Neuronal stem cell (in vitro differentiated cells): Measurements from ENCODE around the gene KIFC3.

Source experiments
- DNase-seq: peaks from one replicate; pipeline ENCODE4 v3.0.0-alpha.2; 2013; ENCODE audit warnings: low spot score
- H2AFZ ChIP-seq: one replicate; pipeline ENCODE4 v1.6.1; 2013; ENCODE audit warnings: mild to moderate bottlenecking, low read length, inconsistent platforms
- H2AK5ac ChIP-seq: 2 replicates; pipeline ENCODE4 v1.6.1; 2013; ENCODE audit warnings: low read depth, mild to moderate bottlenecking, inconsistent platforms, low read length, moderate library complexity, mixed read lengths
- H2BK120ac ChIP-seq: 2 replicates; pipeline ENCODE4 v1.6.1; 2013; ENCODE audit warnings: low read depth, mild to moderate bottlenecking, inconsistent platforms, low read length, moderate library complexity, mixed read lengths
- H2BK12ac ChIP-seq: one replicate; pipeline ENCODE4 v1.6.1; 2013; ENCODE audit warnings: low read length, inconsistent platforms
- H2BK15ac ChIP-seq: 2 replicates; pipeline ENCODE4 v1.6.1; 2013; ENCODE audit warnings: mild to moderate bottlenecking, low read length, inconsistent platforms, mixed read lengths
- H2BK5ac ChIP-seq: one replicate; pipeline ENCODE4 v1.6.1; 2013; ENCODE audit warnings: inconsistent platforms, mild to moderate bottlenecking, low read length, moderate library complexity
- H3K14ac ChIP-seq: one replicate; pipeline ENCODE4 v1.6.1; 2013; ENCODE audit warnings: low read length, inconsistent platforms
- H3K18ac ChIP-seq: 2 replicates; pipeline ENCODE4 v1.6.1; 2013; ENCODE audit warnings: low read length, inconsistent platforms
- H3K23ac ChIP-seq: 2 replicates; pipeline ENCODE4 v1.6.1; 2013; ENCODE audit warnings: low read depth, mild to moderate bottlenecking, mixed read lengths, low read length, inconsistent platforms; ENCODE audit not compliant: poor library complexity
- H3K27ac ChIP-seq: replicated peaks from 3 replicates; pipeline ENCODE4 v1.5.1; 2013; ENCODE audit warnings: low read length, inconsistent platforms
- H3K27me3 ChIP-seq, 3 experiments: 2 replicates each; pipeline ENCODE4 v1.6.1; 2013; ENCODE audit warnings: low read length in 3 of 3, mild to moderate bottlenecking in 2 of 3, inconsistent platforms in 1 of 3, low read depth in 1 of 3, mixed read lengths in 1 of 3, moderate library complexity in 1 of 3; ENCODE audit not compliant: control insufficient read depth in 3 of 3, insufficient read depth in 3 of 3
- H3K36me3 ChIP-seq, 2 donors: replicated peaks in 1 of 2; 2 replicates each; pipeline ENCODE4 v1.6.1; 2013; ENCODE audit warnings: low read length in 2 of 2; ENCODE audit not compliant: control insufficient read depth in 2 of 2, insufficient read depth in 2 of 2
- H3K4ac ChIP-seq: 2 replicates; pipeline ENCODE4 v1.6.1; 2013; ENCODE audit warnings: inconsistent platforms, mild to moderate bottlenecking, low read length, moderate library complexity
- H3K4me1 ChIP-seq, 2 donors: 1 replicate in 1 of 2; 2 replicates in 1 of 2; pipeline ENCODE4 v1.6.1; 2013; ENCODE audit warnings: low read length in 2 of 2, low read depth in 1 of 2; ENCODE audit not compliant: control insufficient read depth in 2 of 2, insufficient read depth in 1 of 2
- H3K4me2 ChIP-seq: one replicate; pipeline ENCODE4 v1.6.1; 2013; ENCODE audit warnings: mild to moderate bottlenecking, low read length, inconsistent platforms; ENCODE audit not compliant: insufficient read depth, poor library complexity, severe bottlenecking
- H3K4me3 ChIP-seq, 2 donors: 2 replicates each; pipeline ENCODE4 v1.5.1; 2013; ENCODE audit warnings: low read length in 2 of 2, mild to moderate bottlenecking in 2 of 2, inconsistent platforms in 1 of 2, moderate library complexity in 1 of 2
- H3K79me1 ChIP-seq: one replicate; pipeline ENCODE4 v1.6.1; 2013; ENCODE audit warnings: low read depth, mild to moderate bottlenecking, inconsistent platforms, low read length, moderate library complexity
- H3K9ac ChIP-seq: one replicate; pipeline ENCODE4 v1.6.1; 2013; ENCODE audit warnings: mild to moderate bottlenecking, low read depth, low read length, inconsistent platforms; ENCODE audit not compliant: poor library complexity
- H3K9me3 ChIP-seq, 2 donors: replicated peaks in 1 of 2; 2 replicates each; pipeline versions ENCODE3 to v1.6.1; 2013; ENCODE audit warnings: low read length in 2 of 2, mild to moderate bottlenecking in 2 of 2, inconsistent platforms in 1 of 2, low read depth in 1 of 2, mixed read lengths in 1 of 2, moderate library complexity in 1 of 2; ENCODE audit not compliant: control insufficient read depth in 2 of 2, insufficient read depth in 1 of 2
- H4K8ac ChIP-seq: one replicate; pipeline ENCODE4 v1.6.1; 2013; ENCODE audit warnings: low read depth, mild to moderate bottlenecking, inconsistent platforms, low read length, moderate library complexity
- H4K91ac ChIP-seq: one replicate; pipeline ENCODE4 v1.6.1; 2013; ENCODE audit warnings: low read length, low read depth, mild to moderate bottlenecking, inconsistent platforms; ENCODE audit not compliant: poor library complexity
- WGBS, 2 donors: extraction: QIAGEN DNeasy Blood & Tissue Kit; methylation state at CpG; one replicate each; pipeline ENCODE4 v1.1.7; 2013; ENCODE audit warnings: missing lambda C conversion rate in 2 of 2, mixed read lengths in 1 of 2; ENCODE audit not compliant: insufficient read length in 2 of 2, insufficient replicate concordance in 1 of 2; ENCODE audit errors: extremely low coverage in 2 of 2; 5-methylcytosine and 5-hydroxymethylcytosine counted together

Gene KIFC3

DNA sequence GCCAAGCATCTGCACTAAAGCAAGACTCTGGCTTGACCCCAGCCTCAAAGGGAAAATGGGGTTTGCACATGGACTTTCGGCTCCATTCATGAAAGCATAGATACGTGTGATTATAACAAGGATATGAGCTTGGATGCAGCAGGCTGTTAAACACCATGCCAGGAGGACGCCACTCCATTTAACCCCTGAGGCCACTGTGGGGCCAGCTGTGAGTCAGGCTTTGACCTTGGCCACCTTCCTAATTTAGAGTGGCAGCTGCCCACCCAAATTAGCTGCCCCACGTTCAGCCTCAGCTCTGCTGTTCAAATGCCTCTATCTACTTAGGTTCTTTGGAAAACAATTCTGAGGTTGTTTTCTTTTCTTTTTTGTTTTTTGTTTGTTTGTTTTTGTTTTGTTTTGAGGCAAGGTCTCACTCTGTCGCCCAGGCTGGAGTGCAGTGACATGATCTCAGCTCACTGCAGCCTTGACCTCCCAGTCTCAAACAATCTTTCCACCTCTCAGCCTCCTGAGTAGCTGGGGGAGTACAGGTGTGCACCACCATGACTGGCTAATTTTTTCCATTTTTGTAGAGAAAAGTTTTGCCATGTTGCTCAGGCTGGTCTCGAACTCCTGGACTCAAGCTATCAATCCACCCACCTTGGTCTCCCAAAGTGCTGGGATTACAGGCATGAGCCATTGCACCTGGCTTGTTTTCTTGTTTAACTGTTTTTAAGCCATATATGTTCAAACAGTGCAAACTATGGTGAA lies 23.2 kb upstream of the KIFC3 start:
- Histone ChIP-seq H2BK15ac (no peak overlapping the region), H3K4me2 (no peak overlapping the region), H3K4me3 (no peak overlapping the region), H4K8ac (no peak overlapping the region), H4K91ac (no peak overlapping the region), H2BK12ac (no peak overlapping the region), H2AK5ac (no peak overlapping the region), H3K18ac (no peak overlapping the region), H2AFZ (no peak overlapping the region), H3K23ac (no peak overlapping the region), H3K27me3 (peaks cover 0 to 23% (median 0%) of the 10 kb centered on the region in 3 experiments), H3K14ac (no peak overlapping the region), H3K4ac (no peak overlapping the region), H2BK120ac (no peak overlapping the region), H3K4me1 (peaks cover 0 to 2% of the 10 kb centered on the region in 2 donors), H3K36me3 (no peaks in the 10 kb centered on the region), H3K9me3 (peaks cover 0 to 2% of the 10 kb centered on the region in 2 donors), H3K9ac (no peak overlapping the region), H2BK5ac (no peak overlapping the region), H3K79me1 (no peaks in the 10 kb centered on the region), H3K27ac (no peak overlapping the region)
- no CpG with 5 or more reads among the region's 6 CpGs for WGBS, 2 donors
- DNase-seq: no peak

DNA sequence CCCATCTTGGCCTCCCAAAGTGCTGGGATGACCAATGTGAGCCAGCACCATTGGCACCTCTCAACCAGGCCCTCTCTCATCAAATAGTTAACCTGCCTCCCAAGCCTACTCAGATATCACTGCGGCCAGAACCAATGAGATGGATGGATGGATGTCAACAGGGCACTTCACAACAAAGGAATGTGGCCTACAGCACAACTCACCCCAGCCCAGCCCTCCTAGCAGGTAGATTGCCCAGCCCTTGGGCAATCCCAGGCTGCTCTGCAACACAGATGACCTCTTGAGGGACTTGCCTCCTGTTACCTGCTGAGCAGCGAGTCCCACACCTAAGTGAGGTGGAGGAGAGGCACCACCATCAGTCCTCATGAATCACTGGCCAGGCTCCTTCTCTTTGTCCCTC lies 22.6 kb upstream of the KIFC3 start:
- DNase-seq: no peak

DNA sequence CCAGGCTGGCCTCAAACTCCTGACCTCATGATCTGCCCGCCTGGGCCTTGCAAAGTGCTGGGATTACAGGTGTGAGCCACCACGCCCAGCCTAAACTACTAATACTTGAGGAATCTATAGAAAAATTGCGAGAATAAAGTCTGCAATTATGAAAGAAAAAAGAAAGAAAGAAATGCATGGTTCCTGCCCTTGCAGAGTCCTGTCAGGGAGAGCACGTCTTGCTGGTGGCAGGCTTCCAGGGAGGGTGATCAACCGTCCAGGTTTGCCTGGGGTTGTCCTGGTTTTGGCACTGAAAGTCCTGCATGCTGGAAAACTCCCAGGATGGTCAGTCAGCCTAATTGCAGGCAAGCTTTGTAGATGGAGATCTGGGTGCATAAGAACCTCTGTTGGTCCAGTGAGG lies 21.5 kb upstream of the KIFC3 start:
- H3K4ac ChIP-seq: no peak overlapping the region
- no peak overlapping the region for H2BK5ac ChIP-seq
- H3K14ac ChIP-seq: no peak overlapping the region
- H3K4me3 ChIP-seq: no peak overlapping the region
- H3K36me3 ChIP-seq: no peaks in the 10 kb centered on the region
- no peak overlapping the region for H3K27ac ChIP-seq
- H3K27me3 ChIP-seq: peaks cover 0 to 23% (median 0%) of the 10 kb centered on the region in 3 experiments
- peaks cover 0 to 2% of the 10 kb centered on the region in 2 donors for H3K4me1 ChIP-seq
- no peaks in the 10 kb centered on the region for H3K79me1 ChIP-seq
- no CpG with 5 or more reads among the region's 5 CpGs for WGBS, 2 donors
- no peak overlapping the region for H2BK15ac ChIP-seq
- DNase-seq: no peak
- H2BK120ac ChIP-seq: no peak overlapping the region
- no peak overlapping the region for H2AK5ac ChIP-seq
- H2AFZ ChIP-seq: no peak overlapping the region
- no peak overlapping the region for H2BK12ac ChIP-seq
- H3K9me3 ChIP-seq: peaks cover 0 to 2% of the 10 kb centered on the region in 2 donors
- no peak overlapping the region for H4K91ac ChIP-seq
- H4K8ac ChIP-seq: no peak overlapping the region
- no peak overlapping the region for H3K4me2 ChIP-seq
- peak overlapping the region; percentile 46 for H3K18ac ChIP-seq
- H3K9ac ChIP-seq: no peak overlapping the region
- no peak overlapping the region for H3K23ac ChIP-seq

More for the DNA sequence above, 22.6 kb upstream of the KIFC3 start:
- no peak overlapping the region for H3K27ac ChIP-seq
- peaks cover 0 to 2% of the 10 kb centered on the region in 2 donors for H3K4me1 ChIP-seq
- H3K4me2 ChIP-seq: no peak overlapping the region
- H4K91ac ChIP-seq: no peak overlapping the region
- no peak overlapping the region for H4K8ac ChIP-seq
- H3K79me1 ChIP-seq: no peaks in the 10 kb centered on the region
- H2BK15ac ChIP-seq: no peak overlapping the region
- H3K4ac ChIP-seq: no peak overlapping the region
- no peaks in the 10 kb centered on the region for H3K36me3 ChIP-seq
- H2BK120ac ChIP-seq: no peak overlapping the region
- no peak overlapping the region for H3K23ac ChIP-seq
- H3K27me3 ChIP-seq: peaks cover 0 to 23% (median 0%) of the 10 kb centered on the region in 3 experiments
- no CpG with 5 or more reads among the region's 2 CpGs for WGBS, 2 donors
- H2AFZ ChIP-seq: no peak overlapping the region
- no peak overlapping the region for H3K18ac ChIP-seq
- H3K14ac ChIP-seq: no peak overlapping the region
- no peak overlapping the region for H2BK12ac ChIP-seq
- no peak overlapping the region for H2BK5ac ChIP-seq
- H2AK5ac ChIP-seq: no peak overlapping the region
- no peak overlapping the region for H3K9ac ChIP-seq
- H3K4me3 ChIP-seq: no peak overlapping the region
- H3K9me3 ChIP-seq: peaks cover 0 to 2% of the 10 kb centered on the region in 2 donors

DNA sequence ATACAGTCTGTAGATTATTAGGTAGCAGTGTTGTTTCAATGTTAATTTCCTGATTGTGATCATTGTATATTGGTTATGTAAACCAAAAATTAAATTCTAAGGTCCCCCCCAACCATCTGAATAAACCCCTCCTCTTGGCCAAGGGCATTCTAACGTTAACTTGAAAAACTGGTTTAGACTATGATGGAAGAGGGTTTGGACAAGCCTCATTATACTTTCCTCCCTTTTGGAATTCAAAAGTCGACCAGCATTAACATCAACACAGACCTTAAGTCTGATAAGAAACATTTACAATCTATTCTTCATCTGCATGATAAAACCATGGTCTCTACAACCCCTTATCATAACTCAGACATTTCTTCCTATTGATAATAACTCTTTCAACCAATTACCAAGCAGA lies 20.6 kb upstream of the KIFC3 start:
- peaks cover 0 to 21% (median 0%) of the 10 kb centered on the region in 3 experiments for H3K27me3 ChIP-seq
- no peak overlapping the region for H4K91ac ChIP-seq
- no peak overlapping the region for H3K23ac ChIP-seq
- no peak for DNase-seq
- peaks cover 0 to 2% of the 10 kb centered on the region in 2 donors for H3K4me1 ChIP-seq
- no peak overlapping the region for H2BK120ac ChIP-seq
- H3K18ac ChIP-seq: no peak overlapping the region
- no peak overlapping the region for H4K8ac ChIP-seq
- no peaks in the 10 kb centered on the region for H3K79me1 ChIP-seq
- H2AFZ ChIP-seq: no peak overlapping the region
- no peak overlapping the region for H3K4me3 ChIP-seq
- H2AK5ac ChIP-seq: no peak overlapping the region
- H3K14ac ChIP-seq: no peak overlapping the region
- no peak overlapping the region for H2BK5ac ChIP-seq
- WGBS, 2 donors: no CpG with 5 or more reads among the region's 2 CpGs
- H3K4ac ChIP-seq: no peak overlapping the region
- H2BK12ac ChIP-seq: no peak overlapping the region
- no peak overlapping the region for H3K4me2 ChIP-seq
- H3K27ac ChIP-seq: no peak overlapping the region
- H3K36me3 ChIP-seq: no peaks in the 10 kb centered on the region
- no peaks in the 10 kb centered on the region for H3K9me3 ChIP-seq
- H3K9ac ChIP-seq: no peak overlapping the region
- H2BK15ac ChIP-seq: no peak overlapping the region
